ENCODE measurements around the gene KL.

Gene KL

DNA sequence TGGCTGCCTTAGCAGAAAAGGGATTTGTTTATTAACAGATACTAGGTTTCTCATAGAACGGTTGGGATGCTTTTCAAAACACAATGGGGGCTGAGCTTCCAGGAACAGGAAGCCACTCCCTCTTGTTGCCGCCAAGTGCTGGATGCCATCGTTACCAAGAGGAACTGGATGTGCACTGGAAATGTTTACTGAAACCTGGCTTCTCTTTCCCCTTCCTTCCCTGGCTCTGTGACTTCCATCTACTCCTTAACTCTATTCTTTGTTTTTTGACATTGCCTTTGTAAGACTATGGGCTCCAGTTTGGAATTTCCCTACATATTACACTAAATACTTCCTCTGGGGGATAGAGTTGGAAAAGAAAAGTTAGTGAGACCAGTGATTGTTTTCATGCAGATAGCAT, 11.7 kb upstream of the KL start:
- DNase-seq (ENCODE audit: low read depth), result no peak

DNA sequence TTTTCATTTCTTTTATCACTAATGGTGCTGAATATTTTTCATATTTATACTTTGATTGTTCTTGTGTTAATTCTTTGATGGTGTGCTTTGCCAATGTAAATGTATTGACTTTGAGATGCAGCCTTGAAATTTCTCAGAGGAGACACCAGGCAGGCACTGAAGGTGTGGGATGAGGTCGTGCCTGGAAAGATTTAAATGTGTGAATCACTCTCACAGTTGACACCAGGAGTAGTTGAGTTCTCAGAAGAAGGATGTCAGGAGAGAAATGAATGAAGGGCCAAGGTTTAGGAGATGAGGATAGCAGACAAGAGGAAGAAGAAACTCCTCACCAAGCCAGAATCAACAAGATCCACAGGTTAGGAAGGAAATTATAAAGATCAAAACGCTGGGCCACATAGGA, 10.1 kb upstream of the KL start:
- no peak for DNase-seq (ENCODE audit: low read depth)

DNA sequence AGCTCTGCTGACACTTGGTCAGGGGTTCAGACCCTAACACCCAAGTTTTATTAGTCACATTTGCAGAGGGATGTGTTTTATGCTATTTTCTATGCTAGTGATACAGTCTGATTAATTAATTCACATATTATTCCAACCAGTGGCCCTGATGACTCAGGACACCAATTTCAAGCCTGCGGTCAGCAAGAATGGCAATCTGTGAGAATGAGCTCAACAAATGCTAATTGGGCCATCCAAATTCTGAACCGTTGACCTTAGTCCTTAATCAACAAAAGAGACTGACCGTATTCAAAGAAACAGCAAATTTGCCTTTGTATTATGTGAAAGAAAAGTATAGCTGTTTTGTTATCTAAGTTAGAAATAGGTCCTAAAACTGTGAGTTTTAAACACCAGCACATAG, 9.6 kb upstream of the KL start:
- no peak for DNase-seq (ENCODE audit: low read depth)

DNA sequence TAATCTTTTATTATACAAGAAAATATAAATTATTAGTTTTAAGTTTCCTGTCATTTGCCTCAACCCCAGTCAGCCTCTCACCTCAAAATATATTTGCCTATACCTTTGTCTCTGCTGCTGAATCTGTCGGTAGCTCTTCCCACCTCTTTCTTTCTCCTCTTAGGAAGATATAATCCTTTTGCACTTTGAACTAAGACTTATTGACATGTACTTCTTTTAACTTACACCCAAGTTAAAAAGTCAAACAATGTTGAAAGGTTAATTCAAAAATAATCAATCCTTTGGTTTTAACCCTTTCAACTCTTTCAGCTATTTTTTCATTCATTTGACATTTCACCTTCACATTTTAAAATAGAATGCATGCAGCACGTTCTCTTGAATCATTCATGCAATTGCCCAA, 9.0 kb upstream of the KL start:
- no peak for DNase-seq (ENCODE audit: low read depth)

DNA sequence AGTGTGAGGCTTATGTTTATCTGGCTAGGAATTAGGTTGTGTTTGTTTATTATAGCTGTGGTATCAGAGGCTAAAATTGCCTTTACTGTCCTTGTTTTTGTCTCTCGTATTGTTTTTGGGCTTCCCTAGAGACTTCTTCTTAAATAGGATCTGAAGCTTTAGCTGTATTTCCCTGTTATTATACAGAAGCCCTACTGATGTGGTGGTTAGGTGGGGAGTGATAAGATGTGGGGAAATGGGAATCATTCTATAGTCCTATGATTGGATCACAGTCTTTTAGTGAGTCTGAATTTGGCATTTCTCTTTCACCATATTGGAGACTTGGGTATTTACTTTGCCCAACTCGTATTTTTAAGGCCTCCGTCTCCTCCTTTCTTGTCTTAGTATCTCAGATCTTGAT, 8.3 kb upstream of the KL start:
- no peak for DNase-seq (ENCODE audit: low read depth)

DNA sequence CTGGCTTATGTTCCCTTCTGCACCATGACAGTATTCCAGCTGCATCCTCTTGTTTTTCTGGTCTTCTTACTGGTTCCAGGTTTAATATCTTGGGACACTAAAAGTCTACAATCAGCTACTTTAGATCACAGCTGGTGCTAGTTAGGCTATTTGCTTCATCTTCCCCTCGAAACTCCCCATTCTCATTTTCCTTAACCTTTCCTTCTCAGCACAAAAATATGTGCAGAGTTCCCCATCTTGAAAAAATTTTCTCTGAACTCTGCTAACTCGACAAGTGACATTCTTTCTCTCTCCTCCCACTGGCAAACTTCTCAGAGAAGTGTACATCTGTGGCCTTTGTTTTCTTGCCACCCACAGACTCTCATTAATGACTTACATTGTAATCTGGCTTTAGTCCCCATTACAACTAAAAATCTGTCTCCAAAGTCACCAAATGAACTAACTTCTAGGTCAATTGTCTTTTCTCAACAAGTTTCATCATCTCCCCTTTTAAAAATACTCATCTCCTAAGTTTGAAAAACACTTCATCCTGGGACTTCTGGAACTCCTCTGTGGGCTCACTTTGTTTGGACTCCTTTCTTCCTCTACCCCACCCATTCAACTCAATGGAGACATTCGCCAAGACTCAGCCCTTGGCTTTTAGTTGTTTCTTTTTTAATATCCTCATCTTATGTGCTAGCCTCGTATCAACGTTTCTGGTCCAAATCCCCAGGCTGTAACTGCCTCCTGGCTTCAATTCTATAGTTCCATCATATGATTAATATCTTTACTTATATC, 7.1 kb upstream of the KL start:
- no peak for DNase-seq (ENCODE audit: low read depth)

DNA sequence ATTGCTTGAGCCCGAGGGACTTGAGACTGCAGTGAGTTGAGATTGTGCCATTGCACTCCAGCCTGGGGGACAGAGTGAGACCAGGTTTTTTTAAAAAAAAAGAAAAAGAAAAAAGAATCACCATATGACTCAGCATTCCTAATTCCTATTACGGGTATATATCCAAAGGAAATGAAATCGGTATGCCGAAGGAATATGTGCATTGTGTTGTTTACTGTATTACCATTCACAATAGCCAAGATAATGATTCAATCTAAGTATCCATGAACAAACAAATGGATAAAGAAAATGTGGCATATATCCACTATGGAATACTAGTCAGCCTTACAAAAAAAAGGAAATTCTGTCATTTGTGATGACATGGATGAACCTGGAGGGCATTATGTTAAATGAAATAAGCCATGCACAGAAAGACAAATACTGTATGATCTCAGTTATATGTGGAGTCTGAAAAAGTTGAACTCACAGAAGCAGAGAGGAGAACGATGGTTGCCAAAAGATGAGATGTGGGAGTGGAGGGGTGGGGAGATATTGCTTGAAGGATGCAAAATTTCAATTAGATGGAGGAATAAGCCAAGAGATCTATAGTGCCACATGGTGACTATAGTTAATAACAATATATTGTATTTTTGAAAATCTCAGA, 4.3 kb upstream of the KL start:
- DNase-seq (ENCODE audit: low read depth), result no peak

DNA sequence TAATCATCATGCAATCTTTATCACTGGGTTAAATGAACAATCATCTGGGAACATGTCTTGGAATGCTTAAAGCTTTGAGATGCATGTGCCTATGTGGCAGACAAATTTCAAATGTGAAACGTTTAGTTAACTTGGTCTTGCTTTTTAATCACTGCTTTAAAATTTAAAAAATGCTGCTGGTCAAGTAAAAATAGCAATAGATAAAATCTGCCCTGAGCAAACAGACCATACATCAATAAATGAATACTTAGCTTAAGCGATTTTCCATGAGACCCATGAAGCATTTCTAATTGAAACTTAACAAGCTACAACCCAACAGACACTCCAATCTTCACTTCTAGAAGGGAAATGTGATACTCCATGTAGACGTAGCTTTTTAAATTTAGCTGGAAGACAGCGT, 1.9 kb upstream of the KL start:
- no peak for DNase-seq (ENCODE audit: low read depth)

DNA sequence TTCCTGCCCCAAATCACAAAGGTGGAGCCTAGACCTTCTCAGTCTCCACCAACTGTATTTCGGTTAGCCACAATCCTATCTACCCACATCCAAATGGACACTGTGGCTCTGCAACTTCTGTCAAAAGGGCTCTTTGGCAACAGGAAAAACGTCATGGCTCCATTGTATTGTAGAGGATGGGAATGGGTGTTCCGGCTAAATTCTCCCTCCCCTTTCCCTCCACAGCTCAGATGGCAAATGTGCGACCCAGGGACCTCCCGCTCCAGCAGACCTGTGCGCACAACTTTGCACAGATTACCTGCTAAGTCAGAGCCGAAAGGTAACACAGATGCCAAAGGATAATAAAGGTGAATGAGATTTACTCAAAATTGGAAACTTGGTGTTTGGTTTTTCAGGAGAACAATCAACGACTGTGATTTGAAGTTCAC, 968 bp upstream of the KL start:
- DNase-seq (ENCODE audit: low read depth), result no peak

DNA sequence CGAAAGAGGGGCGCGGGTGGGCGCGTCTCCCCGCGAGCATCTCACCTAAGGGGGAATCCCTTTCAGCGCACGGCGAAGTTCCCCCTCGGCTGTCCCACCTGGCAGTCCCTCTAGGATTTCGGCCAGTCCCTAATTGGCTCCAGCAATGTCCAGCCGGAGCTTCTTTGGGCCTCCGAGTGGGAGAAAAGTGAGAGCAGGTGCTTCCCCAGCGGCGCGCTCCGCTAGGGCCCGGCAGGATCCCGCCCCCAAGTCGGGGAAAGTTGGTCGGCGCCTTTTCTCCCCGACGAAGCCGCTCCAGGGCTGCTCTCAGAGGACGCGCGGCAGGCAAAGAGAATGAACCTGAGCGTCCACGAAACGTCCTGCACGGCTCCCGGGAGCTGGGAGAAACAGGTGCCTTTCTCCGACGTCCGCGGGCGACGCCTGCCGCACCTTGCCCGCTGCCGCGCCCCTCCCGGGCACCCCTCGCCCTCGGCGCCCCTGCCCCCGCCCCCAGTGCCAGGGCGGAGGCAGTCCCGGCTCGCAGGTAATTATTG, 366 bp upstream of the KL start:
- no peak for DNase-seq (ENCODE audit: low read depth)

DNA sequence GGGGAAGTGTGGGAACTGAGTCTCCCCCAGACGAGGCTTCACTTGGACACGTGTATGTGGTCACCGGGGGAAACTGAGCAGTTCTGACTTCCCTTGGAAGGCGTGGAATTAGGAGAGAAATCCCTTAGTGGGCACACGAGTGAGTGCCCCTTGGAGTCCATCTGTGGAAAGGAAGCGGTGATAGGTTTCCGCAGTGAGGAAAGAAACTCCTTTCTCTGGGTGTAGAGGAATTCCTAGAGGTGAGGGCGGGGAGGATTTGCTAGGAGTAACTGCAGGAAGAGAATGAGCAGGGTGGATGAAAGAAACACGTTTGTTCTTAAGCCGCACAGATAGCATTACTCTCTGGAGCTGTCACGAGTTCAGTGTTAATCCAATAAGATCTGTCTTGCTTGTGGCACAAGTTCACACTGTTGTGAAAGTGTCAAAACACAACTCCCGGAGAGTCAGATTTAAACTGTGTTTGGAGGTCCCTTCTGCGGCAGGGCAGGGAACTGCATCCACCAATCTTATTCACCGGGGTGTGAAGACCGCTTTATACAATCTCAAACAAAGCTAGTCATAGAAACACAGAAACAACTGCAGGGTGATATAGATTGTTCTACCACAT, 1.2 kb downstream of the KL start:
- no peak for DNase-seq (ENCODE audit: low read depth)

DNA sequence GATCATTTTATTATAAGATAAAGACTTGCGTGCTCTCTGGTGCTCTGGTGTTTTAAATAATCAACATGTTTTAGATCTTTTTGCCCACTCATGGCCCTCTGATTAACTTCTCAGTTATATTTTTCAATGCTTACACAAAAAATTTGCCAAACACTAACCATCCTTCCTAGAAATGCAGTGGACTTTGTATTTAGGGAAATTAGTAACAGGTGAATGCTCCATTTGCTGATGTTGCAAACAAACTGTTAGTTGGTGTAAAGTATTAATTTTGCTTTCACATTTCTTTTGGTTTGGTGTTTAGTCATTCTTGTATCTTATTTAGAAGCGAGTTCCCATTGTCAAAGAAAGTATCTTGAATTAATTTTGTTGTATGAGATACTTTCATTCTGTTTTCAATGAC, 2.7 kb downstream of the KL start:
- DNase-seq (ENCODE audit: low read depth), result no peak

DNA sequence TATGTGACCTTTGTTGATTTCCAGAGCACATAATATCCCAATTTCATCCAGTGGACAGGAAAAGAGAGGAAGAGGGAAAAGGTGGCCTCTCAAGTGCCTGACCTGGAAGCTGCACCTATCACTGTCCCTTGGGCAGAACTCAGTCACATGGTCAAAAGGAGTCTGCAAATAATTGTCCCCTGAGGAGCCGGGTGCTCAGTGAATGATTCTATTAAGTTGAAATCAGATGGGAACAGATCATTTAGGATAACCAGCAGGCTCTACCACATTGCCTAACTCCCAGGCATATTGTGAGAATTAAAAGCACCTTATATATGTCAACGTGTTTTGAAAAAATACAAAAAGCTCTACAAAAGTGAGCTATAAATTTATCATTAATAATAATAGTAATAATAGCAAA, 6.8 kb downstream of the KL start:
- no peak for DNase-seq (ENCODE audit: low read depth)

DNA sequence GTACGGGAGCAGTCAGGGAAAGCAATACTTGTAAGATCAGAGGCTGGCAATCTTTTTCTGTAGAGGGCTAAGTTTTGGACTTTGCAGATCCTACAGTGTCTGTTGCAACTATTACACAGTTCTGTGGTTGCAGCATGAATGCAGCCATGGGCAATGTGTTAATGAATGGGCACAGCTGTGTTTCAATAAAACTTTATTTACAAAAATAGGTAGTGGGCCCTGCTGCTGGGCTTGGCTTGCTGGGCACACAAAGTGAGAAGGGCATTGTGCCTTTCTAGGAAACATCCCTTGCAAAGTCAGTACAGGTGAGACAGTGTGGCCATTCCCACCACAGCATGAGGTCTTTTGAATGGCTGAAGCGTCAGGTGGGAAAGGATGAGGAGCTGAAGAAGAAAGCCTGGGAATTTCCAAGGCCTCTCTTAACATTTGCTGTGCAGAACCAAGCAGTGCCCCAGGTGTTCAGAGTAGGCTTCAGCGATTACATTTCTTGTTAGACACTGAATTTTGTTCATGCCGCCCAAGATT, 9.1 kb downstream of the KL start:
- no peak for DNase-seq (ENCODE audit: low read depth)

DNA sequence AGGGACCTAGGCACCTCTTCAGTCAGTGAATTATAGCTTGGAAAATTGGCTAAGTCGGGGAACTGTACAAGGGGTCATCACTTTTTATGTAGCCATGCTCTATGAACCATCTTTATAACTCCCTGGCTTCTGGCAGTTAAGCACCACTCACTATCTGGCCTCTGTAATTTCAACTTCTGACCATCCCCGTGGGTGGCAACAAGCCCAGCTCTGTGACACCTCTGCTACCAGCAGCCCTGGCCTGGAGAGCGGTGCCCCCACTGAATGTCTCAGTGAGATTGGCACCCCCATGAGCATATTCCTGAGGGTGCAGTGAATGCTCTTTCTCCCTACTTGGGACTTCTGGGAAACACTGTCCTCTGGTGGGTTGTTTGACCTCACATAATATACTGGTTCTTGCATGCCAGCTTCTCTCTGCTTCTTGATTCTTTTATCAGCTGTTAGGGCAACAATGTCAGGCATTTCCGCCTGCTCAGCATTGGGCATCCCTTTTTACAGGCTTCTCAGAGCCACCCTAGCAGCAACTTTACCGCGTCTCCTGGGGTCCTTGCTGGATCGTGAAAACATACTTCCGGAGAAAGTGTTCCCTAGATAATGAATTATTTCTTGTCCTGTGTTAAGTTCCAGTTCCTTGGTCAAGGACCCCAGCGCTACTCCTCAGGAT, 10.4 kb downstream of the KL start:
- no peak for DNase-seq (ENCODE audit: low read depth)

DNA sequence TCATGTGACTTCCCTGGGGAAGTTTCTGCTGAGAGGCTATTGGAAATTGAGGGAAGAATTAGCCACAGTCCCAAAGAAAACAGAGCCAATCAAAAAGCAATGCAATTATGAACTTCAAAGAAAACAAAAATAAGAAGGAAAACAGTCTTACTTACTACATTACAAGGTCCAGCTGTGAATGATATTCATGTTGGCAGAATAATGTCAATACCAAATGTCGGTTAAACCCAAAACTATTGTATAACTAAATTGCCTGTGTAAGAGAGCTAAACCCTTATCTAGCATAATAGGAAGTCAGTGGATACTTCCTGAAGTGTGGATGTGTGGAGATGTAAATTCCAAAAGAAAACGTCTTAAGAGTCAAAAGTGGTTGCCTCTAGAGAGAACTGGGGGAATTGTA, 12.4 kb downstream of the KL start:
- no peak for DNase-seq (ENCODE audit: low read depth)

DNA sequence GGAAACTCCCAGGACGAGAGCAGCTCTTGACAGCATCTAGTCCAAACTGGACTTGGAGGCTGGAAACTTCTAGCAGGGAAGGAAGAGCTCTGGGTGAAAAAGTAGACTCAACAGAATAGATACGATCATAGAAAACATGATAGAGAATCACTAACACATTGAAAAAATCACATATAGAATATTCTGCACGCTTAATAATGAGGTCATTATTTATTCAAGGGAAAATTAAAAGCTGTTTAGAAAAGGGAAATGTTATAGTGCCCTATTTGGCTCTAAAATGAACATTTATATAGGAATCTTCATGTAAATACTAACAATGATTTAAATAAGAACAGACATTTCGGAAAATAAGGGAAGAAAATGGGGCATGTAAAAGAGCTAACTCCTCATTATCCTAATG, 15.1 kb downstream of the KL start:
- DNase-seq (ENCODE audit: low read depth), result no peak

DNA sequence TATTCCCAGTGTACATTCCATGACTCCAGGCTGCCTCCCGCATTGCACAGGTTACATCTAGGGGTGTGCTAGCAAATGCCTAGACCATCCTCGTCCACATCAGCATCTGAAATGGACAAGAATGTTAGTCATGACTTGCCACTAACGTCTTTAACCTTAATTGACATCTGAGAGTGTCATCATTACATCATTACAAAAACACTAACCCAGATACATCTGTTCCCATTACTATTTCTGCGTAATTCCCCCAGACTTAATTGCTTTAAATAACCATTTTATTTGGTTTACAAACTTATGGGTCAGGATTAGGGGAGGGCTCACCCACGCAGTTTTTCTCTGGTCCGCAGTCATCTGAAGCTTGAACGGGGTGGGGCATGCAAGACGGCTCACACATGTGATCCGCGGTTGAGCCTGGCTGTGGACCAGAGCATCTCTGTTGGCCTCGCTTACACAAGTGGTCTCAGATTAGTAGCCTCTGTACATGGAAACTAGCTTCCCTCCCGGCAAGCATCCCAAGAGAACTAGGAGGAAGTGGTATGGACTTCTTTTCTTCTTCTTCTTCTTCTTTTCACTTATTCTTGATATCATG, 15.9 kb downstream of the KL start:
- no peak for DNase-seq (ENCODE audit: low read depth)

DNA sequence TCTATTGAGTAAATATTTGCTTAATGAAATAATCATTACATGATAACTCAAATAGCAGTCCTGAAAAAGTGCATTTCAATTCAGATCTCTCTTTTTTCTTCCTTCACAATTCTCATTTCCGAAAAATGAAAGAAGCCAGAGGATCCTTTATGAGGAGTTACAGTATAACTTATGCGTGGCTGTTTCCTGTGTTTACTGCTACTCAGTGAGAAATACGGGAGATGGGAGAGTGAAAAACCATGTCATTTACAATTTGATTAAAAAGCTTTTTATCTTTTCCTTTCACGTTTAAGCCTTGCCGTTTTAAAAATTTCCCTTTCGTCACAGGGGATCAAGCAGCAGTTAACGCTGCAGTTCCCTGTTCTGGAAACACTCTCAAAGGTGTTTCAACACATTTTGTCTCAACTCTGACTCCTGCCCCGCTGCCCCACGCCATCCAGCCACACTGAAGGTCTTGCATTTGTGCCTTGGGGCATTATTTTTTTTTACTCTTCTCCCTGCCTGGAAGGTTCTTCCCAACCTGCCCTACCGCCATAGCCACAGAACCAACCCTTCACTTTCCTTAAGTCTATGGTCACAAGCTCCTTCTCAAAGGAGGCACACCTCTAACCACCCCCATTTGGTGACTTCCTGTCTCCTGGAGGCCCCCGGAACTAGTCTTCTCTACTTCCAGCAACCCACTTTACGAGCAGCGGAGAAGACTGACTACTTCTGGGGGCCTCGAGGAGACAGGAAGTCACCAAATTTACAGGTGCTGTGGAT, 17.0 kb downstream of the KL start:
- DNase-seq (ENCODE audit: low read depth), result no peak

DNA sequence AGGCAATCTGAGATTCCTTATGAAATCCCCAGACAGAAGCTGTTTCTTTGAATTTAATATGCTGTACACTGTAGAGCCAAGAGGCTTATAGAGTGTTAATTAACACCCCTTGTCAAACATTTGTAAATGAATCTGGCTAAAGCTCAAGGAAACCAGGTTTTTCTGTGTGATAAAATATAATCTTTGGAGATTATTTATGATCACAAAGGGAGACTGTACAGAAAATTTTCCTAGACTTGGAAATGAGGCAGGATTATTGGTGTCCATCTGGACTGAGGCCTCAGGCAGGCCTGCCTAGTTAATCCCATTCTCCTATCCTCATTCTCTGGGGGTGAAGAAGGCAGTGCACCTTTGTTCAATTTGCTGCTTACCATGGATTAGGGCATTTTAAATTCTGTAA, 17.8 kb downstream of the KL start:
- no peak for DNase-seq (ENCODE audit: low read depth)

DNA sequence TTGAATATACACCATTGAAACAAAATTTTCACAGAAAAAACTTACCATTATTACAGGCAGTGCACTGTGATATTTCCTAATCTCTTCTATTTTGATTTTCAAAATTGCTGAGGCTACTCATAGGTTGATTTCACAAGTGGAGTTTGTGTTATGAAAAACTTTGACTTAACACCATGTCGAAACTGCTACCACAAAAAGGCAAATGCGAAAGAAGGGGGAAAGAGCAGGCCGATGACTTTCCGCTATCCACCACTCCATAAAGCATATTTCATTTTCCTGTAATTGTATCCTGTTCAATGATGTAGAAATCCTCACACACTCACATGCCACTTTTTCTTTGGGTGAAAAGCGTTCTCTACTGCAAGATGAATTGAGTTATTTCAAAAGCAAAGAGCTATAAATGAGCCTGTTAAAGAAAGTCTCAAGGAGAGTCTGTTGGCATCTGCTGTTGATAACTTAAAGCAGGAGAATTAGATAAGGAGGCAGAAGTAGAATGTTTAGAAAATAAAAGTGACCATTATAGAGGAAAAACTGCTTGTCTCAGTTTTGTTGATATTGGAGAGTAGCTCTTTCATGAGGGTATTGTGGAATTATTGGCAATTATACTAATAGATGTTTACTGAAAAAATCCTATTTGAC, 18.8 kb downstream of the KL start:
- no peak for DNase-seq (ENCODE audit: low read depth)

Data from activated T-helper 9 cell treated with anti-CD3 and anti-CD28 coated beads, Interleukin-2, amount 50 U/mL, for 16 hours (primary cell).